B cell (primary cell): ENCODE results near the gene RAD9A. TPM values are rescaled to one million over a fixed set of nuclear protein-coding genes. Genes with fewer than 3 reads are reported as not detected.

Experiments used
- ATAC-seq: fragments of 200-7000 bp; cut with Tn5 transposase; one replicate; pipeline ENCODE4 v1.10.0; 2021; ENCODE audit warnings: low read depth, mild to moderate bottlenecking, moderate number of reproducible peaks, moderate library complexity
- CTCF ChIA-PET: fragments of 350-600 bp; sonication (Branson Sonifier 250); formaldehyde crosslinking; loops from one replicate; lab custom pipeline; 2021; ENCODE audit warnings: antibody characterized with exemption, inconsistent platforms; lab: Charles Lee
- POLR2A ChIA-PET: fragments of 350-600 bp; sonication (Branson Sonifier 250); formaldehyde crosslinking; loops from one replicate; lab custom pipeline; 2021; ENCODE audit warnings: antibody characterized with exemption; lab: Charles Lee
- DNase-seq: peaks from one replicate; pipeline ENCODE4 v3.0.0; 2013
- H2AFZ ChIP-seq: 2 replicates; pipeline ENCODE4 v1.6.1; 2012; ENCODE audit warnings: mild to moderate bottlenecking, low read depth, low read length; ENCODE audit not compliant: insufficient read depth, poor library complexity, severe bottlenecking
- H3K27ac ChIP-seq, 2 donors: 1 replicate in 1 of 2; 2 replicates in 1 of 2; pipeline ENCODE4 v1.5.1; 2012 to 2013; ENCODE audit warnings: low read length in 2 of 2, mild to moderate bottlenecking in 2 of 2, moderate library complexity in 1 of 2
- H3K27me3 ChIP-seq, 4 experiments: fragments of 200-600 bp in 1 of 4; sonication (generic) in 1 of 4; replicated peaks in 1 of 4; 1 replicate in 2 of 4; 2 replicates in 2 of 4; pipeline versions ENCODE4 v1.6.1 to v1.7.0; 2013 to 2016; ENCODE audit warnings: low read length in 3 of 4, mild to moderate bottlenecking in 2 of 4, mixed read lengths in 1 of 4, moderate library complexity in 1 of 4; ENCODE audit not compliant: insufficient read depth in 4 of 4, control insufficient read depth in 3 of 4; ENCODE audit errors: control extremely low read depth in 1 of 4
- H3K36me3 ChIP-seq, 2 experiments: replicated peaks in 1 of 2; 1 replicate in 1 of 2; 2 replicates in 1 of 2; pipeline versions ENCODE4 v1.6.1 to v1.7.1; 2013; ENCODE audit warnings: low read length in 1 of 2; ENCODE audit not compliant: insufficient read depth in 2 of 2, control insufficient read depth in 1 of 2; ENCODE audit errors: control extremely low read depth in 1 of 2, extremely low read depth in 1 of 2
- H3K4me1 ChIP-seq, 2 donors: fragments of 200-600 bp in 1 of 2; sonication (generic) in 1 of 2; 1 replicate in 1 of 2; 2 replicates in 1 of 2; pipeline versions ENCODE4 v1.5.1 to v1.6.1; 2013 to 2017; ENCODE audit warnings: low read length in 2 of 2; ENCODE audit not compliant: control insufficient read depth in 2 of 2, insufficient read depth in 2 of 2
- H3K4me2 ChIP-seq: replicated peaks from 2 replicates; pipeline ENCODE3; 2012; ENCODE audit warnings: mild to moderate bottlenecking, low read depth, low read length; ENCODE audit not compliant: poor library complexity, severe bottlenecking
- H3K4me3 ChIP-seq, 5 experiments: fragments of 200-600 bp in 1 of 5; sonication (generic) in 1 of 5; 1 replicate in 3 of 5; 2 replicates in 2 of 5; pipeline versions ENCODE4 v1.5.1 to v1.7.0; 2011 to 2016; ENCODE audit warnings: low read length in 4 of 5, mild to moderate bottlenecking in 4 of 5, low read depth in 2 of 5, control low read depth in 1 of 5, moderate library complexity in 1 of 5; ENCODE audit not compliant: insufficient read depth in 1 of 5; ENCODE audit errors: control extremely low read depth in 1 of 5, extremely low read depth in 1 of 5
- H3K79me2 ChIP-seq: fragments of 200-600 bp; sonication (generic); one replicate; pipeline ENCODE4 v1.6.0; 2016; ENCODE audit warnings: low read length; ENCODE audit not compliant: control insufficient read depth, insufficient read depth
- H3K9ac ChIP-seq: fragments of 200-600 bp; sonication (generic); 2 replicates; pipeline ENCODE4 v1.6.1; 2017; ENCODE audit warnings: mild to moderate bottlenecking, low read length, moderate library complexity
- H3K9me3 ChIP-seq, 3 donors: one replicate each; pipeline versions ENCODE4 v1.6.1 to v1.7.1; 2013; ENCODE audit warnings: low read length in 2 of 3; ENCODE audit not compliant: control insufficient read depth in 2 of 3, insufficient read depth in 1 of 3; ENCODE audit errors: control extremely low read depth in 1 of 3
- H4K20me1 ChIP-seq: 2 replicates; pipeline ENCODE4 v1.6.0; 2012; ENCODE audit warnings: mild to moderate bottlenecking, low read length; ENCODE audit not compliant: insufficient read depth, control insufficient read depth, poor library complexity, severe bottlenecking
- H3K27ac Mint-ChIP-seq: one replicate; pipeline ENCODE4 v1.8.0; 2021; ENCODE audit warnings: mixed read lengths
- H3K27me3 Mint-ChIP-seq: one replicate; pipeline ENCODE4 v1.8.0; 2021; ENCODE audit warnings: mixed read lengths
- H3K4me1 Mint-ChIP-seq: one replicate; pipeline ENCODE4 v1.8.0; 2021; ENCODE audit warnings: mixed read lengths
- H3K4me3 Mint-ChIP-seq: one replicate; pipeline ENCODE4 v1.8.0; 2021; ENCODE audit warnings: mixed read lengths
- H3K9me3 Mint-ChIP-seq: one replicate; pipeline ENCODE4 v1.8.0; 2022; ENCODE audit warnings: mixed read lengths; ENCODE audit not compliant: insufficient read depth
- EZH2 ChIP-seq: IDR thresholded peaks from 2 replicates; pipeline ENCODE4 v1.6.1; 2012; ENCODE audit warnings: borderline replicate concordance, low read depth, mild to moderate bottlenecking, moderate library complexity, low read length; ENCODE audit not compliant: insufficient read depth, poor library complexity, severe bottlenecking
- WGBS: methylation state at CpG from one replicate; pipeline ENCODE4 v1.1.5; 2013; ENCODE audit warnings: missing lambda C conversion rate; ENCODE audit not compliant: insufficient coverage; 5-methylcytosine and 5-hydroxymethylcytosine counted together
- intact Hi-C: fragments of 100-400 bp; cut with micrococcal nuclease; formaldehyde crosslinking; loops from one replicate; pipeline ENCODE4 v1.10.0; 2022
- polyA plus RNA-seq: library from polyadenylated mRNA; depleted of rRNA; stranded (reverse); fragments of >200 nt; gene quantifications from 2 replicates; pipeline ENCODE4 v1.2.3, GENCODE V29; 2012
- total RNA-seq, 2 donors: library from RNA; stranded (reverse); fragments of 120-200 nt in 1 of 2; gene quantifications; 1 replicate in 1 of 2; 2 replicates in 1 of 2; pipeline versions ENCODE4 v1.2.3 to v1.2.4, GENCODE V29; 2013 to 2022
- TF ChIP-seq, protein P1 (sequence below): fragments of 200-600 bp; IDR thresholded peaks from one replicate; pipeline ENCODE4 v1.8.0; 2022; ENCODE audit warnings: antibody characterized with exemption, mild to moderate bottlenecking

RAD9A gene
- total and polyA plus RNA-seq, 2 donors (not counting 1 experiment from before 2014, with no cell fraction given) = 50.6 to 76.8 TPM

DNA sequence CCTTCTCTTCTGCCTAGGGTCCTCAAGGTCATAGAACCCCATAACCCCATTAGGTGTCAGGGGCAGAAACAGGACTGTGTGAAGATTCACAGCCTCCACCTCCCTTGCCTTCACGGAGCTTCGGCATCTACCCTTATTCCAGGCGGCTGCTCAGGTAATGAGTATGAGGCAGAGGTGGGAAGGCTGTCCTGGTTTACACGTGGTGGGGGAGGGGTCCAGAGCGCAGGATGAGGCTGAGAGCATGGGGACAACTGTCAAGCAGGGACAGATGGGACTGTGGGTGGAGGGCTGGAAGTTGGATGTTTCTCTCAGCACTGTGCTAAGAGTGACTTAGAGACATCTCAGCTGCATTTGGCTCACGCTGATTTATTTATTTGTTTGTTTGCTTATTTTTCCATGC is 4.3 kb upstream of the RAD9A start:
- no peak for TF ChIP-seq EZH2
- TF ChIP-seq, protein P1, sequence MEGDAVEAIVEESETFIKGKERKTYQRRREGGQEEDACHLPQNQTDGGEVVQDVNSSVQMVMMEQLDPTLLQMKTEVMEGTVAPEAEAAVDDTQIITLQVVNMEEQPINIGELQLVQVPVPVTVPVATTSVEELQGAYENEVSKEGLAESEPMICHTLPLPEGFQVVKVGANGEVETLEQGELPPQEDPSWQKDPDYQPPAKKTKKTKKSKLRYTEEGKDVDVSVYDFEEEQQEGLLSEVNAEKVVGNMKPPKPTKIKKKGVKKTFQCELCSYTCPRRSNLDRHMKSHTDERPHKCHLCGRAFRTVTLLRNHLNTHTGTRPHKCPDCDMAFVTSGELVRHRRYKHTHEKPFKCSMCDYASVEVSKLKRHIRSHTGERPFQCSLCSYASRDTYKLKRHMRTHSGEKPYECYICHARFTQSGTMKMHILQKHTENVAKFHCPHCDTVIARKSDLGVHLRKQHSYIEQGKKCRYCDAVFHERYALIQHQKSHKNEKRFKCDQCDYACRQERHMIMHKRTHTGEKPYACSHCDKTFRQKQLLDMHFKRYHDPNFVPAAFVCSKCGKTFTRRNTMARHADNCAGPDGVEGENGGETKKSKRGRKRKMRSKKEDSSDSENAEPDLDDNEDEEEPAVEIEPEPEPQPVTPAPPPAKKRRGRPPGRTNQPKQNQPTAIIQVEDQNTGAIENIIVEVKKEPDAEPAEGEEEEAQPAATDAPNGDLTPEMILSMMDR = no peak
- CTCF ChIA-PET = interaction anchor here (0.5 to 42.2 kb wide), 10 partner anchors 9 to 313 kb away, joined by 3 to 2379 read pairs (median 3); partner anchors contain the start of genes CLCF1, GRK2, POLD4 and PPP1CA
- Histone ChIP-seq H3K9me3 (no peaks in the 10 kb centered on the region), H4K20me1 (peaks cover 19% of the 10 kb centered on the region), H3K36me3 (no peaks in the 10 kb centered on the region), H3K79me2 (peaks cover 35% of the 10 kb centered on the region), H3K9ac (no peak overlapping the region), H2AFZ (no peak overlapping the region), H3K4me1 (peaks cover 8 to 28% of the 10 kb centered on the region in 2 donors), H3K27me3 (no peaks in the 10 kb centered on the region), H3K4me3 (no peak overlapping the region), H3K4me2 (no peak overlapping the region), H3K27ac (no peak overlapping the region)
- Mint-ChIP-seq H3K4me3 (no peak overlapping the region), H3K27ac (no peak overlapping the region), H3K4me1 (peaks cover 24% of the 10 kb centered on the region), H3K9me3 (no peaks in the 10 kb centered on the region), H3K27me3 (no peaks in the 10 kb centered on the region)
- no peak for DNase-seq
- POLR2A ChIA-PET = interaction anchor here (1.5 kb wide), 1 partner anchor 34 kb away, joined by 5 read pairs; the partner anchor contains the start of gene POLD4
- ATAC-seq = no peak
- WGBS = no CpG with 5 or more reads among the region's 6 CpGs
- intact Hi-C loops = no loop called here

DNA sequence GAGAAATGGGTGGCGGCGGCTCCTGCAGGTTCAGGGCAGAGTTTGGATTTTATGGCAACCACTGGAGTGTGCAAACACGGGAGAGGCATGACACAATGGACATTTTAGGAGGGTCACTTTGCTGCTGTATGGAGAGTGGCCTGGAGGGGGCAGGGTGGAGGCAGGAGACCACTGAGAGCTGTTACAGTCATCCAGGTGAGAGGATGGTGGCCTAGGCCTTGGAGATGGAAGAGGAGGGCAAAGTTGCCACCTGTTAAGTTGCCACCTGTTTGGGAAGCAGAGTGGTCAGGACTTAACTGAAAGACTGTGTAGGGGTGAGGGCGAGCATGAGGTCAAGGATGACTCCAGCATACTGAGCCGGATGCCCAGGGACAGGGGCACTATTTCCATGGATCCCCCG is 2.3 kb upstream of the RAD9A start:
- Histone ChIP-seq H3K4me2 (no peak overlapping the region), H4K20me1 (peaks cover 24% of the 10 kb centered on the region), H3K9me3 (no peaks in the 10 kb centered on the region), H3K27me3 (no peaks in the 10 kb centered on the region), H3K4me3 (no peak overlapping the region), H3K4me1 (peaks cover 10 to 29% of the 10 kb centered on the region in 2 donors), H3K79me2 (peaks cover 38% of the 10 kb centered on the region), H3K9ac (no peak overlapping the region), H3K36me3 (no peaks in the 10 kb centered on the region), H3K27ac (no peak overlapping the region), H2AFZ (no peak overlapping the region)
- H3K9me3 Mint-ChIP-seq = no peaks in the 10 kb centered on the region
- ChIA-PET POLR2A (interaction anchor here (0.6 to 1.3 kb wide), 5 partner anchors 12 to 116 kb away, joined by 3 to 5 read pairs (median 5); partner anchors contain the start of genes PITPNM1, PPP1CA and PTPRCAP), CTCF (interaction anchor here (0.7 to 42.2 kb wide), 9 partner anchors 8 to 116 kb away, joined by 3 to 2379 read pairs (median 6); partner anchors contain the start of genes AIP, CLCF1, PITPNM1 and POLD4)
- H3K4me3 Mint-ChIP-seq = peak overlapping the region; percentile 71
- TF ChIP-seq, protein P1 = peak; percentile 70
- no peak for TF ChIP-seq EZH2
- DNase-seq (peak; percentile 70), ATAC-seq (peak; percentile 38)
- 75% methylated on average over 5 of the region's 6 CpGs for WGBS
- H3K4me1 Mint-ChIP-seq = peaks cover 33% of the 10 kb centered on the region
- no peaks in the 10 kb centered on the region for H3K27me3 Mint-ChIP-seq
- peak overlapping the region; percentile 37 for H3K27ac Mint-ChIP-seq
- intact Hi-C loops = loop anchor here (1.0 kb wide), 1 partner anchor 117 kb away; no protein-coding TSS in a partner anchor
